ENCODE results near the gene OR6B2.
"Not testable (repeated sequence)": the region's sequence is repeated elsewhere in the genome, so short reads cannot be mapped to it uniquely, and the experiment has no call there.

The OR6B2 gene

DNA sequence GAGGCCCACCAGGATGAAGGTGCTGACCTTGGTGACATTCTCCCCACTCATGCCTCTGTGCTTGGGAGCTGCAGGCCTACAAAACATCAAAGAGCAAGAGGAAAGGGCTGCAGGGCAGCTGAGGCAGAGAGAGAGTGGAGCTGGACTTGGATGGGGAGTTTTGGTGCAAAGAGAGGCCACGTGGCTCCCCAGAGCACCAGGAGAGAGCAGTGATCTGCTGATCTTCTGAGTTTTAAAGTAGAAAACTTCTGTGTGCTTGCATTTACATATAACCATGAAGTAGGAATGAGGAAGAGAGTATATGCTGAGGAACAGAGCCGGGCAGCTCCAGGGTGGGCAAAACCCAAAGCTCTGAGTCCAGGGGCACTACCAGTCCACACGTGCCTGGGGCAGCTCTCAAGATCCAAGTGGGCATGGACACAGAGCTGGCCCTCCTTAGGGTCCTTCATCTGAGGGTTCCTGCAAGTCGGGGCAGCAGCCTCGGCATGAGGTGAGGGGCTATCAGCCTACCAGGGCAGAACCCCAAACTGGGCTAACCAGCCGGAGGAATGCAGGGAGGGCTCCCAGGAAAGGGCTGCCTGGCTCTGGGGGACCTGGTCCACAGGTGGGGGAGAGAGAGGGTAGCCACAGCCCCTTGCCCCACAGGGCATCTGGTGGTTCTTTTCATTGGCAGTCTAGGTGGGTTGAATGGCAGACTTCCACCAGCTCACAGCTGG, at the start of gene OR6B2:
Gene OR6B2 (minus strand): TSS at position 51 of the 716 bp plus-strand sequence. CDS start 0 bp downstream, at position 51.
- no peak for DNase-seq (ENCODE audit: low read depth)

DNA sequence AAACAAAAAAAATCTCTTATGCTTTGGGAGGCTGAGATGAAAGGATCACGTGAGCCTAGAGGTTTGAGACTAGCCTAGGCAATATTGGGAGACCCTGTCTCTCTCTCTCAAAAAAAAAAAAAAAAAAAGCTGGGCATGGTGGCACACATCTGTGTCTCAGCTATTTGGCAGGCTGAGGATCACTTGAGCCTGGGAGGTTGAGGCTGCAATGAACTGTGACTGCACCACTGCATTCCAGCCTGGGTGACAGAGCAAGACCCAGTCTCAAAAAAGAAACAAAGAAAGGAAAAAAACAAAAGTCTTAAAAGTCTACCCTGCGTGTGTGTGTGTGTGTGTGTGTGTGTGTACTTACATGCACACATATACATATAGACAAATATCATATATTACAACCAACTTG, 48.4 kb upstream of the OR6B2 start:
- DNase-seq (ENCODE audit: low read depth): no peak

DNA sequence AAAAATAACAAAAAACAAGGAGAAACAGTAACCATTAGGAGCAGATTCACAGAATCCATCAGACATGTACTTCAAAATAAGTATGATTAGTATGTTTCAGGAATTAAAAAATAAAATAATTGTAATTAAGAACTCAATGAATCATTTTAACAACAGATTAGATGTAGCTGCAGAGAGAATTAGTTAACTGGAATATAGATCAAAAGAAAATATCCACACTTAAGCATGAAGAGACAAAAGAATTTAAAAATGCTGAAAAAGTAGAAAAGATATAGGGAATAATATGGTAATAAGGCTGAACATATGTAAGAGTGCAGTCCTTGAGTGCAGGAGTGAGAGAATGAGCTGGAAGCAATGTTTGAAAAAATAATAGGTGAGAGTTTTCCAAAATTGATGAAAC, 47.2 kb upstream of the OR6B2 start:
- DNase-seq (ENCODE audit: low read depth): no peak

DNA sequence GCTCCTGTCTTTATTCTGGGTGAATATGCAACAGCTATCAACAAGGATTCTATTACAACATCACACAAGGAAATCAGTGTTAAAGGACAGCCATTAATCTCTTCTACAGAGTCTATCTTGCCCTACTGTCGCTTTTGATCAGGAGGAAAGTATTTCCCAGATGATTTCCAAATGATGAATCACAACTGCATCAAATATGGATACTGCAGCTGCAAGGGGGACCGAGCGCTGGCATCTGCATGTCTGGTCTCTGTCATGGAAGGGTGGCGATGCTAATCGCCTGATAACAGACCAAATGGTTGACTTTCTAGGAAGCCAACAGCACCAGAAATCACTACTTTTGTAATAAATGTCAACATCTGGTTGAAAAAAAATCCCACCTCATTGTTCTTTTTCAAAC, 44.3 kb upstream of the OR6B2 start:
- DNase-seq (ENCODE audit: low read depth): no peak

DNA sequence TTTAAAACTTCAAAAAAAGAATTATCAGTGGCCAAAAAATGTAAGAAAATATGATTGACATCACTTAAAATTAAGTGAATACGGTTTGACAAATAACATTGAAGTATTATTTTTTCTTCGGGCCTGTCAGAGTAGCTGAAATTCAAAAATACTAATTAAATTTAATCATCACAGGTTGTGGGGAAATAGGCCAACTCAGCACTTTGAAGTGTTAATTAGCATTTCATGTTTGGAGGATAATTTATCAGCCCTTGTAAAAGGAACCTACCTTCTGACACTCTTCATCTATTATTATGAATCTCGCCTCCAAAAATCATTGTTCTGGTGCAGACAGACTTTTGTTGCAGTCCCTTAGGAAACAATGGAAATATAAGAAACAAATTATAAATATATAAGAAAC, 40.7 kb upstream of the OR6B2 start:
- no peak for DNase-seq (ENCODE audit: low read depth)

DNA sequence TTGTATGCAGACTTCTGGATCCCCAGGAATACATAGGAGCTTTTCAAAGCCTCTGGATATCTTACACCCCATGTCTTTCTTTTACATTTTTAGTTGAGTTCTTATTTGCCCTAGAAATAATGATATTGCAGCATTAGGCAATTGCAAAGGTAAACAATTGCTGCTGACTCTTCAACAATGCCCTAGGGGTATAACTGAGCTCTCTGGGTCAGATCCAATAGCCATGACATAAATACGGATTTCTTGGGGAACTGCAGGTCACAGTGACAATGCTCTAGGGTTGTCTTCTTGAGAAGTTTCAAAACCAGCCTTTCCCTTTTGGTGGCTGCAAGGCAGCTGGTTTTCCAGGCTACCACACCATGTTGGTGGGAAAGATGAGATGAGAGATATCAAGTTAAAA, 39.6 kb upstream of the OR6B2 start:
- DNase-seq (ENCODE audit: low read depth): no peak

DNA sequence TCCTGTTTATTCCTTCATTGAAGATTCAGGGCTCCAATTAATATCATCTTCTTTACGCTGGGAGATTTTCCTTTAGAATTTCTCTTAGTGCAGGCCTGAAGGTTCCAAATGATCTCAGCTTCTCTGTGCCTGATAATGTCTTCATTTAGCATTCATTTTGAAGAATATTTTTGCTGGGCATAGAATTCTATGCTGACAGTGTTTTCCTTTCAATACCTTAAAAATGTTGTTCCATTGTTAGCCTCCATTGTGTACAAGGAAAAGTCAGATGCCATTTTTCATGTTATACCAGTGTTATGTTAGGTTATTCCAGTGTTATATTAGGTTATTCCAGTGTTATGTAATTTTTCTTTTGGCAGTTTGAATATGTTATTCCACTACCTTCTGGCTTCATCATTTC, 38.0 kb upstream of the OR6B2 start:
- DNase-seq (ENCODE audit: low read depth): no peak

DNA sequence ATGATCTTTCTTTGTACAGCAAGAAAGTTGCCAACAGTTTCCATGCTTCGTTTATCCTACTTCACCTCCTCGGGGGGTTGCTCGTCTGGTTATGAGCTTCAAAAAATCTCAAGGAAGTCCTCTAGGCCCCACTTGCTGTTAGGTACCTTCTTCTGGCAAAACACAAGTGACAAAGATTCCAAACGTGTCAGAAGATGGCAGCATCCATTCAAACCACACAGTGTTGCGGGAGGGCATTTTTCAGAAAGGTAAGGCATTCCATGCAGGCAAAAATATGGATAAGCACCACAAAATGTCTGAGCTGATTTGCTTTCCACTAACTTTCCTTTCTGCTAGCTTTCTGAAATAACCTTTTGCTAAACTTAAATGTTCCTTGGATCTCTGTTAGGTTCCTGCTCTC, 36.3 kb upstream of the OR6B2 start:
- no peak for DNase-seq (ENCODE audit: low read depth)

DNA sequence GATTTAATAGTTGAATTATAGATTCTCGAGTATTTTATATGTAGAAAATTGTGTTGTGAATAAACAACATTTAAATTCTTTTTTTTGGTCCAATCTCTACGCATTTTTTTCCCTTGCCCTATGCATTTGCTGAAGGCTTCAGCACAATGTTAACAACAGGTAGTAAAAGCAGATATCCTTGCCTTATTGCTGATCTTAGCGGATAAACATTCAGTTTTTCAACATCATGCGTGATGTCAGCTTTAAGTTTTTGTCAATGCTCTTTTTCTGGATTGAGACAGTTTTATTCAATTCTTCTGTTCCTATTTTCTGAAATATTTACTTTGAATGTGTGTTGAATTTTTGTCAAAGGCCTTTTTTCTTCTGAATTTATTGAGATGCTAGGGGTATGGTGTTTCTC, 34.7 kb upstream of the OR6B2 start:
- no peak for DNase-seq (ENCODE audit: low read depth)

DNA sequence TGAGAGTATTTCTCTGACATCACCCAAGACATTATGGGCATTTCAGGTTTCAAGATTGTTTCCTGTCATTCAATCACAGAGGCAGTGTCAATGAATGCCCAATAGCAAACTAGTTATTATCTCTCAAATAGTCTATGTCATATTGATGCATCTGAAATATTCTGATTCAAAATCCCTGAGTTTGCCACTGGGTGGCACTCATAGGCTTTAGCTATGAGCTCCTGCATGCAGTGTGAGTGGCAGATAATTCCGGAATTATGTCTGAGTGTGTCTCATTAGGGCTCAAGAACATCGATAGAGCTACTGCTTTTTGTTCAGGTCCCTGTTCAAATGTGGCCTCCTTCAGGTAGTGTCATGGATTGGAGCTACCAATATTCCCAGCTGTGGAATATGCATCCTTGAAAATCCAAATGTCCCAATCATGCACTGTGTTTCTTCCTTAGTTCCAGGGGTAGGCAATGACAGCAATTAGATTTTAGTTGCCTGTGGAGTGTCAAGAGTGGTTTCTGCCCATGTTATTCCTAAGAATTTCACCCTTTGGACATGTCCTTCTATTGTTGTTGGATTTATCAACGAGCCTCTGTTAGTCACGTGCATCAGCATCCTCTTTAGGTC, 30.9 kb upstream of the OR6B2 start:
- no peak for DNase-seq (ENCODE audit: low read depth)

DNA sequence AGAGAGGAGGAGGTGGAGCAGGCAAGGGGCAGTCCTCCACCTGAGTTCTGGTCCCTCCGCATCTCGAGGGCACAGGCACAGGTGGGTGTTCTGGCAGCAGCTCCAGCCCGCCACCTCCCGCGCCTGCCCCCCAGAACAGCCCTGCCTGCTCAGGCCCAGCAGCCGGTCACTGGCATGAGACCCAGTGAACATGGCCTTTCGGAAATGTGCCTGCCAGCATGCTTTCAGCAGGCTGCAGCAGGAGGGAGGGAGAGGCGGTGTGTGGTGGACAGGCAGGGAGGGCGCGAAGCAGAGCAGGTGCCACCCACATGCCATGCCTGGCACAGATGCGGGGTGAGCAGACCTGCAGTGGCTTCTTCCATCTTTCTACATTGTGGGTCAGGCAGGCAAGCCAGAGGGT, 26.4 kb upstream of the OR6B2 start:
- DNase-seq (ENCODE audit: low read depth): no peak

DNA sequence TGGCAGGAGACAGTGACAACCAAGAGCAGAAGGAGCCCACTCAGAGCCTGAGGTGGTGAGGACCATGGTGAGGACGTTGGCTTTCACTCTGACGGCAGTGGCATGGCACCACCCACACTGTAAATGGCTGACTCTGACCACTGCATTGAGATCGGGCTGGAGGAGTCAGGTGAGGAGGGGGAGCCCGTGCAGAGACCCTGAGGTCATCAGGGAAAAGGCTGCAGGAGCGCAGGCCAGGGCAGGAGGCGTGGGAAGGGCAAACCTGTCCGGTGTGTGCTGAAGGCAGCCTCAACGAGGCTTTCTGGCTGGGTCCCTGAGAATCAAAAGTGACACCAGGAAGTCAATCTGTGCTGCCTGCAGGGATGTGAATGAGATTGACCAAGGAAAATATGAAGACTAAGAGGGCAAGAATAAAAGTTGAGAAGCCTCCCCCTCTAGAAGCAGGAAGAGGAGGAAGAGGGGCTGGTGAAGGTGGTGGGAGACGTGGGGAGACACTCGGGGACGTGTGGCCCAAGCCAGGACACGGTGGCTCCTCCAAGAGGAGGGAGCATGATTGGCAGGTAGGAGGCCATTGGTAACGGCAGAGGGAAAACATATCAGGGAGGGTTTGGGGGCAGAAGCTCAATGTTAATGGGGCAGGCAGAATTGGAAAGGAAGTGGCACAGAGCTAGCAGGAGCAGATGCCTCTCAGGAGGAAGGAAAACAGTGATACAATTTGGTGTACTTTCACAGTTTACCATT, 25.1 kb upstream of the OR6B2 start:
- DNase-seq (ENCODE audit: low read depth): no peak

DNA sequence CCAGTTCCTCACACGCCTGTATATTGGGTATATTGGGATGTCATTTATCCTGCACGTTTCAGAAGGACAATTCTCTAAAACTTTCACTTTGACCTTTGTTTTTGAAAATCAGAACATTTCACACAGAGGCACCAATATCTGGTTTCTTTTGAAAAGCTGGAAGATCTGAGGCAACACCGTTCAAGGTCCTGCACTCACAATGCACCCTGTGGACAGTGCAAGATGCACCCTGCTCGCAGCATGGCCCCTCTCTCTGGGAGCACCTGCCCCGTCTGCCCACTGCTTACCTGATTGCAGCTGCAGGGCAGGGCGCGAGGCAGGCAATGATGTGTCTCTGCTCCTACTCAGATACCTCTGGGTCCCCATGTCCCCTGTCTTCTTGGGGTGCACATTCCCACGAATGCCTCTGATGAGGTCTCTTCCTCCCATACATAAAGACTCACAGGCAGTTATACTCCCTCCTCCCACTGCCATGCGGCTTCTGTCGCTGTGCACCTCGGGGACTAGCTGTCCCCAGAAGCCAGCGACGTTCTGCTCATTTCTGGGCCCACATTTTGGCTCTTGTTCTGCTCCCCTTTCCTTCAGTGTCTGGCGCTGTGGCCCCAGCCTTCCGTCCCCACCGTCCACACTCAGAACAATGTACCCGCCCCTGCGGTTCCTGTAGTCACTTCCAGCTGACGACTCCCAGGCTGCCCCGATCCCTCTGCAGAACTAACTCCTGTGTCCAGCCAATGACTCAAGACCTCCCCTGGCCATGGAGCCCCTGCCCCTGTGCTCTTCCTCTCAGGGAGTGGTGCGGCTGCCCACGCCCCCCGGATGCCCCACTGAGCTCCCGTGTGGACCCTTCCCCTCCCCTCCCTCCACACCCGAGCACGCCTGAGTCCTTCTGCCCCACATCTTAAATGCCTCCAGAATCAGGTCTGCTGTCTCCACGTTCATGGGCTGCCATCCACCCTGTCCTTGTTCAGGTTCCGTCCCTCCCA, 23.2 kb upstream of the OR6B2 start, which contains the start of gene OR6B3:
Gene OR6B3 (minus strand): TSS at position 349 of the 983 bp plus-strand sequence.
- no peak for DNase-seq (ENCODE audit: low read depth)

DNA sequence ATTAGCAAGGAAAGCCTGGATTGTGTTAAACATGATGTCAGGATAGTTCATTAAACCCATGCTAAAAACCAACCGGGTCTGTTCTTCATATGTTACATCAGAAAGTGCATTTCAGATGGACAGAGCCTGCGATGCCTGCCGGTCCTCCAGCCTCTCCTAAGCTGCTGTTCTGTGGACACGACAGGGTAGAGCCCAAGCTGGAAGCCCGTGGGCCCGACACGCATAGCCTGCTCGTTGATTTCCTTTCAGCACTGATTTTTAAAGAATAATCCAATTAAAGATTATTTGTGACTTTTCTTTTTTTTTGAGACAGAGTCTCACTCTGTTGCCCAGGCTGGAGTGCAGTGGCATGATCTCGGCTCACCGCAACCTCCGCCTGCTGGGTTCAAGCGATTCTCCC, 22.3 kb upstream of the OR6B2 start:
- DNase-seq (ENCODE audit: low read depth): no peak

DNA sequence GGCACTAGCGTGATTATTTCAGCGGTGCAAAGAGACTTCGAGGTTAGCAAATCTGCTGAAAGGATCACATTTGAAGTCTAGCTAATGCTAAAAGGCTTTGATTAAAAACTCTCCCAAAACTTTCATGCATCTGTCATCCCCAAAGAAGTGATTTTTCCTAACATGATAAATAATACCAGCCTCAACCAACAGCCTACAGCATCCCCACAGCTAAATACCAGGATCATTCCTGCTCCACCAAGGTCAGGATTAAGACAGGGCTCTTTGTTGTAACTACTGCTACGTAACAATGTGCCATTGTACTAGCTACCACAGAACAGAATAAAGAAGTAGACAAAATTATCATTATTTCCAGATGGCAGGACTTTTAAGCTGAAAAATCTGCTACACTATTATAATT, 21.5 kb upstream of the OR6B2 start:
- DNase-seq (ENCODE audit: low read depth): no peak

DNA sequence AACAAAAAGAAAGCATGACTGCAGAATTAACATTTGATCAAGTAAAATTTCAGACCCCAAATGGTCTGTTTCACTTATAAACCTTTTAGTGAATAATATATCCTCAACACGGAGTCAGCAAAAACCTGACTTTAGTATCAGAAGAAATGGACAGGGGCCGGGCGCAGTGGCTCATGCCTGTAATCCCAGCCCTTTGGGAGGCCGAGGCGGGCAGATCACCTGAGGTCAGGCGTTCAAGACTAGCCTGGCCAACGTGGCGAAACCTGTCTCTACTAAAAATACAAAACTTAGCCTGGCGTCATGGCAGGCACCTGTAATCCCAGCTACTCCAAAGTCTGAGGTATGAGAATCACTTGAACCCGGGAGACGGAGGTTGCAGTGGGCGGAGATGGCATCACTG, 20.0 kb upstream of the OR6B2 start:
- no peak for DNase-seq (ENCODE audit: low read depth)

DNA sequence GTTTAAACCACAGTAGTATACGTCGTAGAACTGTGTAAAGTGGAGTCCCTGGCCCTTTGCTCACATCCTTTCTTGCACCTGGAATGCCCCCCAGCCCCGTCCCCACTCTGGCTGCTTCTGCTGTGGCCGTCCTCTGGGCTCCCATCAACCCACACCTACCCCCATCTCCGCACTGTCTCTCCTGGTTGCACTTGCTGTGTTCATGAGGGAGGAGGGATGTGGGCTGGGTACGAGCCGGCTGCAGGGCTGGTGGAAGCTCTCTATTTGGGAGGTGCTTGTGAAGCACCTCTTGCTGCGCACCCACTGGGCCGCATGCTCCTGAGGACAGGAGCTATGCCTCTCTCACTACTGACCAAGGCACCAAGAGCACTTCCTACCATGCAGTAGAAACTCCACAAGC, 18.0 kb upstream of the OR6B2 start:
- no peak for DNase-seq (ENCODE audit: low read depth)

DNA sequence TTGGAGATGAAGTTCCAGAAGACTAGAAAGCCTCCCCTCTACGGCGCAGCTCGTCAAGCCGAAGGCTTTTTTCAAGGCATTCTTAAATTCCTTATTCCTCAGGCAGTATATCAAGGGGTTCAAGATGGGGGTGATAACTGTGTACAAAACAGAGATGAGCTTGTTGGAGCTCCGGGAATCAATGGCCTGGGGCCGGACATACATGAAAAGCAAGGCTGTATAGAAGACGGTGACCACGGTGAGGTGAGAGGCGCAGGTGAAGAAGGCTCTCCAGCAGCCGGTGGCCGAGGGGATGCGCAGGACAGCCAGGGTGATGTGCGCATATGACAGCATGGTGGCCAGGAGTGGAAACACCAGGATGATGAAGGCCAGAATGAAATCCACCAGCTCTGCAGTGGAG, 14.9 kb upstream of the OR6B2 start:
- no peak for DNase-seq (ENCODE audit: low read depth)

DNA sequence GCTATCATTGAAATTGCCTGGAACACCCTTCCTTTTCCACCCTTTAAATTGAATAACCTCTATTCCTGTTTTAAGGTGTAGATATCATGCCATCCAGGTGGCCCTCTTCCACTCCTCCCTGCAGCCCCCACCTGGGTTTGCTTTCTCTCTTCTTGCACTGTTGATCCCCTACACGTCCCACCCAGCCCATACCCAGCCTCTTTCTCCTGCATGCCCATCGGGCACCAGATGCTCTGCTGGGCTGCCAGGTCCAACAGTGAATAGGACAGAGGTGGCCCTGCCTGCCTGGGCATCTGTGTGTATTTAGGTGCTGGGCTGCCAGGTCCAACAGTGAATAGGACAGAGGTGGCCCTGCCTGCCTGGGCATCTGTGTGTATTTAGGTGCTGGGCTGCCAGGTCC, 13.9 kb upstream of the OR6B2 start:
- not testable (repeated sequence) for DNase-seq (ENCODE audit: low read depth)

DNA sequence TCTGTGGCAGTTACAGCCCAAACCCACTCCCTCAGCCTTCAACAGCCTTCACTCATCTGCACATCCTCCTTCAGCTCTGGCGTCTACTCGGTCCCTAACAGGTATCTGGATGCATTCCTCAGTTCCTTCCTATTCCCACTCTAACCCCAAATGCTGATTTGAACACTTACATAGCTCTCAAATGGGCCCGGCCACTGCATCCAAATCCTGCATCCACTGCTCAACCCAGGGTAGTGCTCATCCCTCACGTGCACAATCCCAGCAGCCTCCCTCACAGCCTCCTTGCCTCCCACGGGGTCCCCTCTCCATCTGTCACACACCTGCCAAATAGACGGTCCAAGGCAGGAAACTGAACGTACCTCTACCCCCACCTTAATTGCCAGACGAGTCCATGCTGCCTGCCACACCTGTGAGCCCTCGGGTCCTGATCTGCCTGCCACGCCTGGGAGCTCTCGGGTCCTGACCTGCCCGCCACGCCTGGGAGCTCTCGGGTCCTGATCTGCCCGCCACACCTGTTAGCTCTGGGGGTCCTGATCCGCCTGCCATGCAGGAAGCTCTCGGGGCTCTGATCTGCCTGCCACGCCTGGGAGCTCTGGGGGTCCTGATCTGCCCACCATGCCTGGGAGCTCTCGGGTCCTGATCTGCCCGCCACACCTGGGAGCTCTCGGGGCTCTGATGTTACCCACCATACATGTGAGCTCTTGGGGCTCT, 13.2 kb upstream of the OR6B2 start:
- no peak for DNase-seq (ENCODE audit: low read depth)

DNA sequence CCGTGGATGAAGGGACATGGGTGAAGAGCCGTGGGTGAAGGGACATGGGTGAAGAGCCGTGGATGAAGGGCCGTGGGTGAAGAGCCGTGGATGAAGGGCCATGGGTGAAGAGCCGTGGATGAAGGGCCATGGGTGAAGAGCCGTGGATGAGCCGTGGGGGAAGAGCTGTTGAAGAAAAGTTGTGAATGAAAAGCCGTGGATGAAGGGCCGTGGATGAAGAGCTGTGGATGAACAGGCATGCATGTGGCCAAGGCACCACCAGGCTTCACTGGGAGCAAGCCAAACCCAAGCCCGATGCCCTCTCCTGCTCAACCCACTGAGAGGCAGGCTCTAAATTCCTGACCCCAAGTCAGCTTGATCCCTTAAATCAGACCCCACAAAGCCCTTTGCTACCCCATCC, 12.5 kb upstream of the OR6B2 start:
- no peak for DNase-seq (ENCODE audit: low read depth)

Data from HS-27A (cell line).